ENCODE data around the gene TNS3.
"Not testable (repeated sequence)": the region's sequence is repeated elsewhere in the genome, so short reads cannot be mapped to it uniquely, and the experiment has no call there.

Gene TNS3

DNA sequence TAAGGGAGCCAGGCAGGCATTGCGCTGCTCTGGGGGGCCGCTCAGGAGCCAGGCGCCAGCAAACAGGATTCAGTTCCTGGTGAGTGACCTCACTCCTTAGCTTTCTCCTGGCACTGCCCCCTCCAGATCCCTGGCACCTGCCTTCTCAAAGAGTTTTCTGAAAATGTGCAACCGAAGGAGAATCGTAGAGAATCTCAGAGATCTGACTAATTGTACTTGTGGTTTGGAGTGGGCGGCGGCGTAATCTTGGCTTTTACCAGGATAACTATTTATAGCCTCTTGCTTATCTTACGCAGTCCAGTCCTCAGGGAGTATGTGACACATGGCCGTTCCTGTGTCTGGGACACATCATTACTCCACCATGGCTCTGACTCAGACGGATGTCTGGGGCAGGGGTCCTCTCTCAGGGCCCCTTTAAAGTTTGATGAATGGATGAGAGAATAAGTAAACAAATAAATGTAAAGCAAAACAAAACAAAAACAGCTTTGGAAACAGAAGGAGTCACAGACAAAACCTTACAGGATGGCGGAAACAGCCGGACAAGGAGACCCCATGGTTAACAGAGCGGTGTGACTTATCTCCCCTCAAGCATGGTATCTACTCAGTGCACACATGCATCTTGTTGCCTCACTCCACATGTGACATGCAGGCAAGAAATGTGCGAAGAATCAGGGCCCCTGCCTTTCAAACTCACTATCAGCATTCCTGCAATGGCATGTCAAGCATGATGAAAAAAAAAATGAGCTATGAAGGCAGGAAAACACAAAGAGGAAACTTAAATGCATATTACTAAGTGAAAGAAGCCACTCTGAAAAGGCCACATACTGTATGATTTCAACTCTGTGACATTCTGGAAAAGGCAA, 99.7 kb downstream of the TNS3 start:
- peak; percentile 95 for DNase-seq

DNA sequence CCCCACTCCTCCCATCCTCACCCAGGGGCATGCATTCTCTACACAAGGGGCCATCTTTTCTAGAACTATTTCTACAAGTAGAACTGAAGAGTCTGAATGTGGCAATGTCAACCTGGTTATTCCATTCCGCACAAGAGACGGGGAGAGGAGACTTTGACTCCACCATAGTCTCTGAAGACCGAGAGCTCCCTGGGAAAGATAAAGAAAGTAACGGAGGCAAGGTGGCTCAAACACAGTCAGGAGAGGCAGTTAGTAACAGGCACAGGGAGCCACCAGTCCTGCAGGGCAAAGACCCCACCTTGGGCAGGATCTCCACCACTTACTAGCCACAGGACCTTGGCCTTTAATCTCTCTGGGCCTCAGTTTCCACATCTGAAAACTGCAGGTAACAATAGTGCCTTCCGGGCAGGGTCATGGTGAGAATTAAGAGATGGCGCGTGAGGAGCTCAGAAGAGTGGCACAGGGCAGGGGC, 100.3 kb downstream of the TNS3 start:
- no peak for DNase-seq

DNA sequence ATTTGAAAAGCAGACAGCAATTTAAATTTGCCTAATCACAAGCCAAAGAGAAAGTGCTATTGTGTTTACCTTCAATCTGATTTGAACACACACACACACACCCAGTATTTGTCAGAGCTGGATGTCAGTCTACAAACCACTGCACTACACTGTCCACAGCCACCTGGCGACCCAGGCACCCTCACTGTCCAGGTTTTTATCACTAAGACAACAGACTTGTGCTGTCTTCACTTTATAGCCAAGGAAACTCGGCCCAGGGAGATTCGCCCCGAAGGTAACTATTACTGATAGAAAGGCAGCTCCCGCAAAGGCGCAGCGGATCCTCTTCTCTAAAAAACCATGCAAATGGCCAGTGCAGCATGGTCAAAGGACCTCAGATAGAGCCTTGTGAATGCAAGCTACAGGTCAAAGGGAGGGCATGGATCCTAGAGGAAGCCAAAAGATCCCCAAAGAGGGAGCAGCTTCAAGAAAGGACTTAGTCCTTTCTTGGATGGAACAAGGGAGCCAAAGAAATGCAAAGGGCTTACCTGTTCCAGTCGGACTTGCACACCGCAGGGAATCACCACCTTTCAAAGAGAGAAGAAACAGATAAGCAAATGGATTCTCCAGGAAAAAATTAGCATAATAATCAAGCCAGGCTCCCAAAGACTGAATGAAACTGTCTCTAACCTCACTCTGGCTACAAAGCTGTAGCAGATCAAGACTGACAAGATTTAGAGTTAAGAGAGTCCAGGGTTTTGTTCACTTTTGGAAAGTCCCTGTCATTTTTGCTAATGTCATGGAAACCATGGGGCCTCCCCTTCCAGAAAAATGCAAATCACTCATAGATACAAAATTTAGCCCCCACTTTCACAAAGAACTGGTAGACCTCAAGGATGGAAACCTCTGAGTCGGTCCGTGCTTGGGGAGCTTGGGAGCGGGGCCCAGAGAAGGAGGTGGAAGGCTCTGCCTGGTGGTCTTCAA, 101.1 kb downstream of the TNS3 start:
- no peak for DNase-seq

DNA sequence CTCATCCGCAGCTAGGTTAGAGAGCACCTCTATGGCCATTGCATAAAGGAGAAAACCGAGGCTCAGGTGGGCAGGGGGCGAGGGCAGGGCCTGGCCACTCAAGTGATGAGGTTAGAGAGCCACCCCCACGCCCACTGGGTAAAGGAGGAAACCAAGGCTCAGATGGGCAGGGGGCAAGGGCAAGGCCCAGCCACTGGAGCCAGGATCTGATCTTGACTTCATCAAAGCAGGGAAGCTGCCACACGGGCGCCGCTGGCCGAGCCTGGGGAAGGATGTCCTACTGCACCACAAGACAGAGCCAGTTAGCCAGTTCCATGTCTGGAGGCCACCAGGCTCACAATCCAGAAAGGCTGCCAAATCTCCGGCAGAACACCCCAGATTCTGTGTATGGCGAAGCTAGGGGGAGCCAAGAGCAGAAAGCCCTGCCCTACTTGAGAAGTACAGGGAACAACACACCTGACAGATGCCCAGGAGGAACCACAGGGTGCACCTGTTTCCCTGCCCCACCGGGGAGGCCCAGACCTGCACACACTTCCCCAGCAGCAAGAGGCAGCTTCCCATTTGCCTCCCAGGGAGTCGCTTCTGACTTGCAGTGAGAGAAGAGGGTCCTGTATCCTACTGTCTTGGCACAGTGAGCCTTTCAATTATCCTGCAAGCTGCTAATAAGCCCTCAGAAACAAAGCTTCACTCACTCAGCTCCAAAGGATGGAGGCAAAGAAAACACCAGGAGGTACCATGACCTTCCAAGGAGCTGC, 101.9 kb downstream of the TNS3 start:
- DNase-seq = no peak

DNA sequence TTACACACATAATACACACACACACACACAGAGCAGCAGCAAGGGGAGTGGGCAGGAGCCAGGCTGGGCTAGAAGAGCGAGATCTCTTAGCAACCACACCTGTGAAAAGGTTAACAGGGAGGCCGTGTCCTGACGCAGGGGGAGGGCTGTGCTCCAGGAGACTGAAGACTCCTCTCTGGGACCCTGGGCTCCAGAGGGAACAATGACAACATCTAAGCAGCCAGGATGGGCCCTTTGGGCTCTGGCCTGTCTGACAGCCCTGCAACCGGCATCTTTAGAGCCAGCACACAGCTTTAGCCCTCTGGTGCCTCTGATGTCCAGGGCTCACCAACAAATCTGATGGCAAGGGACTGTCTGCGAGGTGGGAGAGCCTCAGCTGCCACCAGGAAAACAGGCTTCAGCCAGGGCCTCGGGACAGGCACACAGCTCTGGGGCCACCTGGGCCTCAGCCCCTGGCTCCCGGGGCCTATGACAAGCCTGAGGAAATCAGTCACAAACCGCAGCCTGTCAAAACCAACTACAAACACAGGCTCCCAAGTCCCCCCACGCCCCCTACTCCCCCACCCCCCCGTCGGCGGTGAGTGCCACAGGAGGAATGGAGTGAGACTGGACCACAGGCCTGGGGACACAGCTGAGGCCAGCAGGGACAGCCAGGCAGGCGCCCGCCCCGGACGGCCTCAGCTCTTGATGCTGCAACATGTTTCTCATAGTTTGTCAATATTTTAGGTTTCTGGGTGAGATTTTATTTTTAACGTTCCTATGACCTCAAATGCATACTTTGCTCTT, 102.8 kb downstream of the TNS3 start:
- no peak for DNase-seq

DNA sequence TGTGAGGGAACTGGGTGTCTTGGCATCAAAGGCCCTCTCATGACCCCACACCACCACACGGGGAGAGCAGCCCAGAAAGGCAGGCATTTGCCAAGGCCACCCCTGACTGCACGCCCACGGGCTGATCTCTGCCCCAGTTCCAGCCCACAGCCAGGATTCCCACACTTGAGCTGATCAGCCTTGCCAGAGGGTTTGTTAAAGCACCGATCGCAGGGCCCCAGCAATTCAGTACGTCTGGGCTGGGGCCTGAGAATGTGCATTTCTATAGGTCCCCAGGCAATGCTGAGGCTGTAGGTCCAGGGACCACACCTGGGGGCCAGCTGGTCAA, 103.9 kb downstream of the TNS3 start:
- DNase-seq = no peak

DNA sequence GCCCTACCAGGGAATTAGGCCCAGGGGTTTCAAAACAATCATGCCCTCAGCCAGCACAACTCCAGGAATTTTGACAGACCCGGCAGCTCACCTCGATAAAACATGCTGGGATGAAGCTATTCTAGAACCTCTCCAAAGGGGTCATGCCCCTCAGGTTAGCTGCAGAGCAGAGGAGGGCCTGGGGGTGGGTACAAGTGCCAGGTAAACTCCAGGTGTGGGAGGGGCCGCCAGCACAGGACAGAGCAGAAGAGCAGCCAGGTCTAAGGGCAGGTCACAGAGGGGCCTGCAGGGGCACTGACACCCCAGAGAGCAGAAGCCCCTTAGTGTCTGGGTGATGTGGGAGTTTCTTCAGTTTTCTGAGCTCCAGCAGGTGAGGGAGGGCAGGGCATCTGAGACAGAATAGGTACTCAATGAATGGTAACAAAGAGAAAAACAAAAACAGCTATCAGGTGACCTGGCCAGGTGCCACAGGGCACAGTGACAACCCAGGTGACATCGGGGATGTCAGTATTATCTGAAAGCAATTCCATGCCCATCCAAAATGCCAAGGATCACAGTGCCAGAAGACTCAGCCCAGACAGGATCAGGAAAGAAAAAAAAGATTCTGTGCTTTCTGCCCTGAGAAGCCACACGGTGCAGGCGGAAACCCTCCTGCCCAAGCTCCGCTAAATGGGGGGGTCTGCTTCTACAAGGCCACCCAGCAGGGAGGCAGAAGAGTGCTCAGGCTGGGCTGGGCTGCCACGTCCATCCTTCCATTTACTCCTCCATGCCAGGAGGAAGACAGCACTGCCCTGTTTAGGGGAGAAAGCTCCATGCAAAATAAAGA, 104.5 kb downstream of the TNS3 start:
- no peak for DNase-seq

DNA sequence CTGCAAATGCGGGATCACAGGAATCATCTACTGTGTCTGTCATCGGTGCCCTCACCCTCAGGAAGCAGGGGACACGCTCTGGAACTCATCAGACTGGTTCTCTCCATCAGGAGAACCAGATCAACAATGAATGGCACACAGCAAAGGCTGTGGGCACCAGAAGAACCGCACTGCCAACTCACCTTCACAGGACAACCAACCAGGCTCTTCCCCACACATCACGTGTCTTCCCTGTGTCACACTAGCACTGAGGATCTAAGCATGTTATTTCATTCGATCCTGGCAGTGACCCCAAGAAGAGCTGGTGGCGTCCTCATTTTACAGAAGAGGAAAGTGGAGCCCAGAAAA, 106.1 kb downstream of the TNS3 start:
- no peak for DNase-seq

DNA sequence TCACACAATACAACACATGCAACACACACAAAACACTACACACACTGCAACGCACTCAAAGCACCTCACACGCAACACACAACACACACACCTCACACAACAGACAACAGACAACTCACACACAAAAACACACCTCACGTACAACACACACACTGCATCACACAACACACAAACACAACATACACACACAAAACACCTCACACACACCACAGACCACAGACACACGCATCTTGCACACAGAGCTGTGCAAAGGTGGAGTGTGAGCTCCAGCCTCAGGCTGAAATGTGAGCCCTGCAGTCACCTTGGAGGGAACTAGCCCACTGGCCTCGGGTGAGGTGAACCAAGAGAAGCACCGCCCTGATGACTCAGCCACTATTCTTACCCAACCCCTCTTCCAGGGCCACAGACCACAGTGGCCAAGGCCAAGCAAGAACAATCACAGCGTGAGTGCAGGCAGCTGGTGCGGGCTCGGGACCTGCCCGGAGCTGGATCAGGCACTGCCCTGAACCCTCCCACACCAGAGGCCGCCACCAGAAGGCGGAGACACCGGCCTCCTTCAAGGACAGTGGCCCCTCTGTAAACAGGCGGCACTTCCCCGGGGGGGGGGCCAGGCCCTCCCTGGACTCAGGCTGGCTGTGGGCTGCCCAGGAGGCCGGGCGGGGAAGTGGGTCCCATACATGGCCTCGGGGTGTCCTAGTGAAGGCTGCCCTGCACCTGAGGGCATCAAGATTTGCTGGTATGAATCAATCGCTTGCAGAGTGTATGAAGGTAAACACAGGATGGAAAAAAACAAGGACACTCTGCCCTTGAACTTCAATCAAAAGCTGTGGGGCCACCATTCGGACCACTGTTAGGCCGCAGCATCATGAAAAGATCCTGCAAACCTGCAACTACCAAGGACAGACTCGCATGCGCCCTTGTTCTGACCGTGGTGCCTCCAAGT, 106.7 kb downstream of the TNS3 start:
- DNase-seq = peak; percentile 97

DNA sequence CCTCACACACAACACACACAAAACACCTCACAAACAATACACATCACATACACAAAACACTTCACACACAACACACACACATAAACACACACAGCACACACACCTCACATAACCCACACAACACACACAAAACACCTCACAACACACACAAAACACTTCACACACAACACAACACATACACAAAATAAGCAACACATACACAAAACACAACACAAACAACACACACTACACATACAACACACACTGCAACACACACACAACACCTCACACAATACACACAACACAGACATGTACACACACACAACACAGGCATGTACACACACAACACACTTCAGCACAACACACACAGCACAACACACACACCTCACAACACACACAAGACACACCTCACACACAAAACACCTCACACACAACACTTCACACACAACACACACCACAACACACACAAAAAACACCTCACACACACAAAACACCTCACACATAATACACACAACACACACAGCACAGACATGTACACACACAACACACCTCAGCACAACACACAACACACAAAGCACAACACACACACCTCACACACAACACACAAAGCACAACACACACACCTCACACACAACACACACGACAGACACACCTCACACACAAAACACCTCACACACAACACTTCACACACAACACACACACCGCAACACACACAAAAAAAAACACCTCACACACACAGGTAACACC, 107.5 kb downstream of the TNS3 start:
- DNase-seq = no peak

DNA sequence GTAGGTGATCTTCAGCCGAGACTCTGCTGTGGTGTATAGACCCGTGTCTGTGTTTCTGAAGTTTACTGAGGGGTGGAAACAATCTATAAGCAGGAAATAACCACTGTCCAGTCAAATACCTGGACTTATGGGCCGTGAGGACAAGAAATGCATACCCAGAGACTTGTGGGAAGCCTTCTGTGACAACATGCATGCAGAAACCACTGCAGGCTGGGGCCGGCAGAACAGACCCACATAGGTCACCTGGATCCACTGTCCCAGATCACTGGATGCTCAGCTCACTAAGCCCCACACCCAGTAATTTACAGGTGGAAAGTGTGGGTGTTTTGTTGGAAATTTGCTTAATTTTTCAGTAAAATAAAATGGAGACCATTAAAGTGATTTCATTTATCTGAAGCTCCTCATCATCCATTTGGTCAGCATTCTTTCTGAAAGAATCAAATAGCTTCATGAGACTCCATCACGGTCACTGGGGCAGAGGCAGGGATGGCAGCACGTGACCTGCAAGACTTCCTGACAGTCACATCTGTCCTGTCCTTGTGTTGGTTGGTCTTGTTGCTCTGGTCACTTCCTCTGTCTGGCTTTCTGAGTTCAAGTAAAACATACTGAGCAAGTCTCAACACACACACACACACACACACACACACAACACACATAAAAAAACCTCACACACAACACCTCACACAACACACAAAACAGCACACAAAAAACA, 108.3 kb downstream of the TNS3 start:
- DNase-seq = no peak

DNA sequence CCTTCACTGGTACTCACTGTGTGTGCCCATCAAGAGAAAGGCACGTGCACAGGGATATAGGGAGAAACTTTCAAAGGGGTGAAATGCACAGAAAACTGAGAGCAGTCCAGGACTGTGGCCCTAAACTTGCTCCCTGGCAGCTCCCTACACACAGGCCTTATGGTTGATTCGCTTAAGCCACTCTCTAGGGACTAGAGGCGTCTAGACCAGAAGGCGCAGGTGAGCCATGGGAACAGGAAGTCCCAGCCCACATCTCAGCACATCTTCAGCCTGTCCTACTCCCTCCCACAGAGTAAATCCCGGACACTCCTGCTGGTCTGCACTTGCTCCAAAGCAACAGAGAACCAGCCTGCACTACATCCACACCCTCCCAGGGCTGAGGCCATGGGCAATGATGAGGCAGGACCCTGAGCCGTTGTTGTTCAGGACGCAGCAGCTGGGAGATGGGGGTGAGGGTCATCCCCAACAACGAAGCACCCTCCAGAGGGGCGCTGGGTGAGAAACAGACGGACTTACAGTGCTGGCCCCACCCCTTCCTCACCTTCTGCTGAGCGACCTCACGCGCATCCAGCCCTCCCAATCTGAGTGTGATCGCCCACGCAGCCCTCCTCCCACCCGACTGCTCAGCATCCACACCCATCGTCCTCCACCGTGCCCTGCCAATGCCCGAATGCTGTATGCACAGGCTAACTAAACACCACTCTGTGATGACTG, 109.3 kb downstream of the TNS3 start:
- no peak for DNase-seq

DNA sequence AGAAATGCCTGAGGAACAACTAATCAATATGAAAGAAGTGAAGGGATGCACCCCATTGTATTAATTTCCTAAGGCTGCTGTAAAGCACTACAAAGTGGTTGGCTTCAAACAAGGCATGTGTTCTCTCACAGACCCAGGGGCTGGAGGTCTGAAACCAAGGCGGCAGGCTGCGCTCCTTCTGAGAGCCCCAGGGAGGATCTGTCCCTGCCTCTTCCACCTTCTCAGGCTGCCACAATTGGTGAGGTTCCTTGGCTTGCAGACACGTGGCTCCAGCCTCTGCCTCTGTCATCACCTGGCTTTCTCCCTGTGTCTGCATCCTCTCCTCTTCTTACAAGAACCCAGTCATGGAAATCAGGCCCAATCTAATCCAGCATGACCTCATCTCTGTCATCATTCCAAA, 110.1 kb downstream of the TNS3 start:
- DNase-seq = no peak

DNA sequence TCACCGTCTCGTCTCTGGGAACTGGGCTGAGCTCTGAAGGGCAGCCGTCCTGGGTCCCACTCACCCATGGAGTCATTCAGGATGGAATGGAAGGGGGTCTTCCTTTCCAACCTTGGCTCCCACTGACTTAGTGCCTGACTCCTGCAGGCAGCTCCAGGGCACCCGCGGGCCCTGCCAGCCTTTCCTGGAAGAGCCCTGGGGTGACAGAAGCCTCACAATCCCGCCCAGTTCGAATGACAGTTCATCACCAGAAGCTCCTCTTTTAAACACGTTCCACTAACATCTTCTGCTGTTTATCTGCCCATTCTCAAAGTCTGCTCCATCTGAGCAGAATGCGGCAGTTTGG, 110.6 kb downstream of the TNS3 start:
- DNase-seq = no peak

DNA sequence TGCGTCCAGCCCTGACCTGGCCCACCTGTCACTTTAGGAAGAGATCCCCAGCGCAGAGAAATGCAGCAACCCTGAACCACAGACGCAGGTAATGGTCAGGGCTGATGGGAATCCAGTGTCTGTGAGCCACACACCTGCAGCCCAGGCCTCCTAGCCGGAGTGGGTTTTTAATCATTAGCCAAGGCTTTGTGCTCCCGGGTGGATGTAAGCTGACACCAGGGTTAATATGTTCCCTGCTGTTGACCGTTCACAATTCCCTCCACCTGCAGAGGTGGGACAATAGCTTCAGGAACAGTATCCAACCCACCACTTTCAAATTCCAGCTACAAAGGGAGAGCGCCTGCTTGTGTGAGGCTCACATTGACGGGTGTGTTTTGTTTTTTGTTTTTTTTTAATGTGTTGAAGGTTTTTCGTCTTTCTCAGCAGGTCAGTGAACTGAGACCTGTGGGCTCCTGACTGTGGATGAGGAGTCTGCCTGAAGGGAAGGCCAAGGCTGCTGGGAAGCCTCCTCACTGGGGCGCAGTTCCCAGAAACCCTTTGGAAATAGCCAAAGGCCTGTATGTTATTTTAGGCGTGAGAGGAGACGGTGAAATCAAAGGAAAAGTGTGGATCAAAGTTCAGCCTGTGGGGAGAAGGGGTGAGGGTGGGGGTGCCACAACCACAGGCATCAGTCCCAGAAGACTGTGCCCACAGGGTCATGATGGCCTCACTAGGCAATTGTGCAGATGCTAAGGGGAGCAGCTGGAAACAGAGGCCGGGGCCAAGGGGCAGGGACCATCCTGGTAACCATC, 111.1 kb downstream of the TNS3 start:
- no peak for DNase-seq

DNA sequence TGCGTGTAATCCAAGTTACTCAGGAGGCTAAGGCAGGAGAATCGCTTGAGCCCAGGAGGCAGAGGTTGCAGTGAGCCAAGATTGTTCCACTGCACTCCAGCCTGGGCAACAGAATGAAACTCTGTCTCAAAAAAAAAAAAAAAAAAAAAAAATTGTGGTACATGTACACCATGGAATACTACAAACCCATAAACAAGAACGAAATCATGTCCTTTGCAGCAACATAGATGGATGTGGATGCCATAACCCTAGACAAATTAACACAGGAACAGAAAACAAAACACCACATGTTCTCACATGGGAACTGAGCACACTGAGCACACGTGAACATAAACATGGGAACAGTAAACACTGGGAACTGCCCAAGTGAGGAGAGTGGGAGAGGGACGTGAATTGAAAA, 112.1 kb downstream of the TNS3 start:
- DNase-seq = not testable (repeated sequence)

DNA sequence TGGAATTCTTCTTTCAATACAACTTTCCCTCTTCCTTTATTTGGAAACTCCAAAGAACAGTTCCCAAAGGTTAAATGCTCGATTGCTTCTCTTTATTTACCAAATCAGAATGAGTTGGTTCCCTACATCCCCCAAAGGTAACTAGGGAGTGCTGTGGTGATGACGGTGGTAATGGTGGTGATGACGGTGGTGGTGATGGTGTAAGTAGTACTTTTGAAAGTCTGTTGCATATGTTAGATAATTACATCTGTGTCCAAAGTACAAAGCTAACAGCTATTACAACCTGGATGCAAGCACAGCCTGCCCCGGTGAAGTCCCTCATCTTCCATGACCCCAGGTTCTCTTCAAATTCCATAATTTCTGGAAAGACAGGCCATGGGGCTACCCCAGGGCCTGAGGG, 115.1 kb downstream of the TNS3 start:
- DNase-seq = no peak

DNA sequence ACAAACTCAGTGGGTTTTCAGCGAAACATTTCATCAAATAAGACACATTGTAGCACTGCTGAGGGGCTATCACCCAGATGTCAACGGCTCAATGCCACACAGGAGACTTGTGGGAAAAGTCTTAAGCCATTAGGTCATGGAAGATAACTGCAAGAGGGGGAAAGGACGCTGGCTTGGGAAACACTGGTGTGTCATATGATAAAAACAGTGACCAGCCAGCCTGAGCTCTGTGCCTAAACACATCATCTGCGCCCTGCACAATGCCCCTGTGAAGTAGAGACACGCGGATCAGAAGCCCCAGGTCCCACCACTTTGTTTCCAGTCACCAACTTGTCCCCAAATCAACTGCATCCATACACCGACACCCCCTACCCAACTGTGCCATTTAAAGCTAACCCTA, 116.7 kb downstream of the TNS3 start:
- no peak for DNase-seq
